ENCODE data around the gene RHAG.

DNA sequence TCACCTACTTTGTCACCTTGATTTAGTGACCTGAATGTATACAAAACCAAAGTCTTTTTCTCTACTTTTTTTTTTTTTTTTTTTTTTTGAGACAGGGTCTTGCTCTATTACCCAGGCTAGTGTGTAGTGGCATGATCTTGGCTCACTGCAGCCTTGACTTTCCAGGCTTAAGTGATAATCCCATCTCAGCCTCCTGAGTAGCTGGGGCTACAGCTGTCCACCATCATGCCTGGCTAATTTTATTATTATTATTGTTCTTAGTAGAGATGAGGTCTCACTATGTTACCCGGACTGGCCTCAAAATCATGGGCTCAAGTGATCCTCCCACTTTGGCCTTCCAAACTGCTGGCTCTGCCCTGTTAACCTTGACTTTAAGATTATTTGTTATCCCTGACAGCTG is 39.2 kb upstream of the RHAG start:
- TF ChIP-seq, protein P1, sequence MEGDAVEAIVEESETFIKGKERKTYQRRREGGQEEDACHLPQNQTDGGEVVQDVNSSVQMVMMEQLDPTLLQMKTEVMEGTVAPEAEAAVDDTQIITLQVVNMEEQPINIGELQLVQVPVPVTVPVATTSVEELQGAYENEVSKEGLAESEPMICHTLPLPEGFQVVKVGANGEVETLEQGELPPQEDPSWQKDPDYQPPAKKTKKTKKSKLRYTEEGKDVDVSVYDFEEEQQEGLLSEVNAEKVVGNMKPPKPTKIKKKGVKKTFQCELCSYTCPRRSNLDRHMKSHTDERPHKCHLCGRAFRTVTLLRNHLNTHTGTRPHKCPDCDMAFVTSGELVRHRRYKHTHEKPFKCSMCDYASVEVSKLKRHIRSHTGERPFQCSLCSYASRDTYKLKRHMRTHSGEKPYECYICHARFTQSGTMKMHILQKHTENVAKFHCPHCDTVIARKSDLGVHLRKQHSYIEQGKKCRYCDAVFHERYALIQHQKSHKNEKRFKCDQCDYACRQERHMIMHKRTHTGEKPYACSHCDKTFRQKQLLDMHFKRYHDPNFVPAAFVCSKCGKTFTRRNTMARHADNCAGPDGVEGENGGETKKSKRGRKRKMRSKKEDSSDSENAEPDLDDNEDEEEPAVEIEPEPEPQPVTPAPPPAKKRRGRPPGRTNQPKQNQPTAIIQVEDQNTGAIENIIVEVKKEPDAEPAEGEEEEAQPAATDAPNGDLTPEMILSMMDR (IDR thresholded peaks at IDR 0.05): no peak
- TF ChIP-seq EZH2 (IDR thresholded peaks at IDR 0.05; ENCODE audit: borderline replicate concordance, insufficient read depth, low read depth, low read length, poor library complexity, severe bottlenecking): no peak

All from B cell (primary cell).